ENCODE results near the gene TICAM1. TPM values are rescaled to one million over a fixed set of nuclear protein-coding genes. Genes with fewer than 3 reads are reported as not detected.
A peak's percentile ranks its signal among the peaks of the same experiment; 100 is the strongest.
"Not testable (repeated sequence)": the region's sequence is repeated elsewhere in the genome, so short reads cannot be mapped to it uniquely, and the experiment has no call there.

TICAM1 gene
- total and polyA plus RNA-seq, 8 donors, result 1.8 to 46.9 (median 14.9) TPM

GRCh38 chr19:4843647-4843965, 12.1 kb upstream of the TICAM1 start:
- H3K27me3 ChIP-seq, result no peaks in the 10 kb centered on the region
- no peaks in the 10 kb centered on the region for H3K9me3 ChIP-seq
- H3K4me3 ChIP-seq, result no peak overlapping the region
- DNase-seq, result no peak
- peaks cover 0 to 19% (median 2%) of the 10 kb centered on the region in 4 donors for H3K4me1 ChIP-seq
- H3K27ac ChIP-seq, result peak overlapping the region in 2 of 5 donors; percentile 30 to 60
- WGBS, 5 donors, result 91 to 97% (median 97%) methylated on average over 6 of the region's 6 CpGs
- intact Hi-C loops (cut with DNase I; ENCODE audit: low total_unique reads), result no loop called here
- TF ChIP-seq EP300 (IDR thresholded peaks at IDR 0.05) (no peak), POLR2A (IDR thresholded peaks at IDR 0.05) (no peak), CTCF (IDR thresholded peaks at IDR 0.05) (no peak), POLR2AphosphoS5 (IDR thresholded peaks at IDR 0.05) (no peak)
- H3K36me3 ChIP-seq, result peaks cover 18 to 91% (median 88%) of the 10 kb centered on the region in 4 donors

GRCh38 chr19:4839192-4839591, 7.7 kb upstream of the TICAM1 start:
- Histone ChIP-seq H3K36me3 (peaks cover 11 to 62% (median 61%) of the 10 kb centered on the region in 4 donors), H3K4me3 (no peak overlapping the region), H3K27ac (no peak overlapping the region), H3K4me1 (peaks cover 0 to 10% (median 2%) of the 10 kb centered on the region in 4 donors), H3K27me3 (no peaks in the 10 kb centered on the region), H3K9me3 (no peaks in the 10 kb centered on the region)
- TF ChIP-seq CTCF (IDR thresholded peaks at IDR 0.05) (no peak), POLR2AphosphoS5 (IDR thresholded peaks at IDR 0.05) (no peak), POLR2A (IDR thresholded peaks at IDR 0.05) (no peak), EP300 (IDR thresholded peaks at IDR 0.05) (no peak)
- intact Hi-C loops (cut with DNase I; ENCODE audit: low total_unique reads), result no loop called here
- 93 to 97% (median 95%) methylated on average over 17 of the region's 17 CpGs for WGBS, 5 donors
- DNase-seq, result no peak

GRCh38 chr19:4832776-4833175, 1.3 kb upstream of the TICAM1 start:
- intact Hi-C loops (cut with DNase I; ENCODE audit: low total_unique reads), result no loop called here

GRCh38 chr19:4831979-4832340, 448 bp upstream of the TICAM1 start:
- H3K36me3 ChIP-seq; H3K27me3 ChIP-seq; intact Hi-C loops (cut with DNase I; ENCODE audit: low total_unique reads); DNase-seq; H3K9me3 ChIP-seq: not testable (repeated sequence)
- Histone ChIP-seq H3K27ac (peak overlapping the region; percentile 93 to 97 (median 96)), H3K4me3 (peak overlapping the region; percentile 70 to 93 (median 86)), H3K4me1 (peaks cover 22 to 45% (median 34%) of the 10 kb centered on the region in 4 donors)
- 19 to 30% (median 24%) methylated on average over 9 of the region's 9 CpGs for WGBS, 5 donors

More at GRCh38 chr19:4832776-4833175, 1.3 kb upstream of the TICAM1 start:
- Histone ChIP-seq H3K4me3 (no peak overlapping the region), H3K4me1 (peaks cover 22 to 37% (median 31%) of the 10 kb centered on the region in 4 donors), H3K9me3 (no peaks in the 10 kb centered on the region), H3K27ac (peak overlapping the region in 1 of 5 donors; percentile 32), H3K36me3 (peaks cover 0 to 7% (median 6%) of the 10 kb centered on the region in 4 donors), H3K27me3 (no peaks in the 10 kb centered on the region)
- TF ChIP-seq CTCF (IDR thresholded peaks at IDR 0.05) (no peak), POLR2AphosphoS5 (IDR thresholded peaks at IDR 0.05) (no peak), POLR2A (IDR thresholded peaks at IDR 0.05) (no peak), EP300 (IDR thresholded peaks at IDR 0.05) (no peak)
- WGBS, 5 donors, result 72 to 84% (median 80%) methylated on average over 5 of the region's 5 CpGs
- no peak for DNase-seq

- no peak for DNase-seq
- Histone ChIP-seq H3K36me3 (peaks cover 0 to 2% (median 1%) of the 10 kb centered on the region in 4 donors), H3K9me3 (no peaks in the 10 kb centered on the region), H3K27me3 (no peaks in the 10 kb centered on the region), H3K4me1 (peaks cover 22 to 50% (median 34%) of the 10 kb centered on the region in 4 donors), H3K4me3 (peak overlapping the region; percentile 70 to 93 (median 86)), H3K27ac (peak overlapping the region; percentile 93 to 97 (median 96))
- intact Hi-C loops (cut with DNase I; ENCODE audit: low total_unique reads), result no loop called here
- TF ChIP-seq EP300 (IDR thresholded peaks at IDR 0.05) (no peak), POLR2A (IDR thresholded peaks at IDR 0.05) (no peak), POLR2AphosphoS5 (IDR thresholded peaks at IDR 0.05) (no peak), CTCF (IDR thresholded peaks at IDR 0.05) (no peak)
- 36 to 45% (median 41%) methylated on average over 6 of the region's 6 CpGs for WGBS, 5 donors
Measured at GRCh38 chr19:4830768-4831265, 695 bp downstream of the TICAM1 start.

Measured in stomach (tissue), 9 donors.